GM23248 (cell line): ENCODE data around the gene EFHD1.

Experiments
- EZH2 ChIP-seq: fragments of 200-600 bp; sonication (generic); IDR thresholded peaks from 2 replicates; pipeline ENCODE4 v1.6.1; 2018; ENCODE audit warnings: antibody characterized with exemption, mild to moderate bottlenecking; ENCODE audit not compliant: insufficient read depth, poor library complexity, severe bottlenecking
- EZH2phosphoT487 ChIP-seq: fragments of 200-600 bp; sonication (generic); IDR thresholded peaks from 2 replicates; pipeline ENCODE4 v1.6.1; 2018; ENCODE audit warnings: antibody characterized with exemption, moderate library complexity, mild to moderate bottlenecking, low read depth; ENCODE audit not compliant: insufficient read depth

GRCh38 chr2:232641153-232641848, 7.9 kb downstream of the EFHD1 start:
- TF ChIP-seq EZH2 (no peak), EZH2phosphoT487 (no peak)
